Activated naive CD8-positive, alpha-beta T cell treated with anti-CD3 and anti-CD28 coated beads, Interleukin-2, amount 50 U/mL, for 16 hours (primary cell): Measurements from ENCODE around the gene PFDN2.

Source experiments
- DNase-seq: peaks from one replicate; pipeline ENCODE4 v3.0.0-alpha.2; 2020; ENCODE audit warnings: low read depth, low spot score

The PFDN2 gene, protein sequence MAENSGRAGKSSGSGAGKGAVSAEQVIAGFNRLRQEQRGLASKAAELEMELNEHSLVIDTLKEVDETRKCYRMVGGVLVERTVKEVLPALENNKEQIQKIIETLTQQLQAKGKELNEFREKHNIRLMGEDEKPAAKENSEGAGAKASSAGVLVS

DNA sequence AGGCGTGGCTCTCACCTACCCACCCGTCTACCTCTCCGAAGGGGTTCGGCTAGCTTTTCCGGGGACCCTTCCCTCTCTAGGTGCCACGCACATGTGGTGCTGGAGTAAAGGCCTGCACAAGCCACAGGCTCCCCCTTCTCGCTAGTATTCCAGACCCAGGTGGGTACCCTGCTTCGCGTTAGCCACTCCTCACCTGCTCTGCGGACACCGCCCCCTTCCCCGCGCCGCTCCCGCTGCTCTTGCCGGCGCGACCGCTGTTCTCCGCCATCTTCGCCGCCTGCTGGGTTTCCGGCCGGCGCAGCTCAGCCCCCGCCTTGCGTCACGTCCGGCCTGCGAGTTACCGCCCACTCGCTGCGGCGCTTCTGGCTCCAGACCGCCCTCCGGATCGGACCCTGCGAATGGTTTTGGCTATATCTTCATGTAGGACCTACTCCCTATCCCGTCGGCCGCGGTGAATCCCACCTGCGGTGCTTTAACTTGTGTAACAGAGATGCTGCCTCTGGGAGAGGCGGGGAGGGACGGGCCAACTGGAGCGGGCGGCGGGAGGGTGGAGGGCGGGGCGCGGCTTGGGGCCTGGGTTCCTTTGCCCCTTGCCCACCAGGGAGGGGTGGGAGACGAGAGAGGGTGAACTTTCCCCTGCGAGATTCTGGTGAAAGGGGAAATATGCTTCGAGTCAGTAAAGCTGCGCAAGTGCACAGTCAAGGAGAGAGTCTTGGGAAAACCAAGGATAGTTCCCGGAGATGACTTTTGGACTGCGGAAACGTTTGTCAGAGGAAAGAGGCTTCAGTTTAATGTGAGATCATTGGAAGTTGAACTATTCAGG, at the start of gene PFDN2, which contains the start of gene NIT1:
Gene PFDN2 (minus strand): TSS at position 279 of the 823 bp plus-strand sequence. CDS start 11 bp downstream, at position 268.
Gene NIT1 (plus strand): TSS at position 347 of the 823 bp plus-strand sequence. CDS start 72 bp downstream, at position 419.
- DNase-seq = peak; percentile 66

DNA sequence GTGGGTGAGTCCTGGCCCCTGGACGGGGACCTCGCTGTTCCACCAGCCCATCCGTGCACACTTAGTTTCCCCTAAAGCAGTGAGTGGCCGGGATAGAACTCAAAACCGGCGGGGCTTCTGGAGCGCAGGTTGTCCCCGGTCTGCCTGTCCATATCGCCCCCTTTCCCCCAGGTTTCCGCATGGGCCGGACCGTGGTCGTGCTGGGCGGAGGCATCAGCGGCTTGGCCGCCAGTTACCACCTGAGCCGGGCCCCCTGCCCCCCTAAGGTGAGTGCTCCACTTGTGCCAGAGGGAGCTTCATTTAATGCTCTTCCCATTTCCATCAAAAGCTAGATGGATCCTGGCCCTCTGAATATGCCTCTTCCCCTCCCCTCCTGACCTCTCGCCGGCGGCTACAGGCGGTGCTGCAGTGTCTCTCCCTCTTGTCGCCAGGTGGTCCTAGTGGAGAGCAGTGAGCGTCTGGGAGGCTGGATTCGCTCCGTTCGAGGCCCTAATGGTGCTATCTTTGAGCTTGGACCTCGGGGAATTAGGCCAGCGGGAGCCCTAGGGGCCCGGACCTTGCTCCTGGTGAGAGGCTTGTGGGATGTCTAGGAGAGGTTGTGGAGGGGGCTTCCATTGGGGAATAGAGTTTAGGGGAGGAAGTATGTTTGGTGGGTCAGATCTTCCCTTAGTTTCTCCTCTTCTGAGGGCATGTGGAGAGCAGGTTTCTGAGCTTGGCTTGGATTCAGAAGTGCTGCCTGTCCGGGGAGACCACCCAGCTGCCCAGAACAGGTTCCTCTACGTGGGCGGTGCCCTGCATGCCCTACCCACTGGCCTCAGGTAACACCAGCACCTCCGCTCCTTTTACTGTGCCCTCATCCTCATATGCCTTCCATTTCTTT, 49.1 kb upstream of the PFDN2 start:
- no peak for DNase-seq

DNA sequence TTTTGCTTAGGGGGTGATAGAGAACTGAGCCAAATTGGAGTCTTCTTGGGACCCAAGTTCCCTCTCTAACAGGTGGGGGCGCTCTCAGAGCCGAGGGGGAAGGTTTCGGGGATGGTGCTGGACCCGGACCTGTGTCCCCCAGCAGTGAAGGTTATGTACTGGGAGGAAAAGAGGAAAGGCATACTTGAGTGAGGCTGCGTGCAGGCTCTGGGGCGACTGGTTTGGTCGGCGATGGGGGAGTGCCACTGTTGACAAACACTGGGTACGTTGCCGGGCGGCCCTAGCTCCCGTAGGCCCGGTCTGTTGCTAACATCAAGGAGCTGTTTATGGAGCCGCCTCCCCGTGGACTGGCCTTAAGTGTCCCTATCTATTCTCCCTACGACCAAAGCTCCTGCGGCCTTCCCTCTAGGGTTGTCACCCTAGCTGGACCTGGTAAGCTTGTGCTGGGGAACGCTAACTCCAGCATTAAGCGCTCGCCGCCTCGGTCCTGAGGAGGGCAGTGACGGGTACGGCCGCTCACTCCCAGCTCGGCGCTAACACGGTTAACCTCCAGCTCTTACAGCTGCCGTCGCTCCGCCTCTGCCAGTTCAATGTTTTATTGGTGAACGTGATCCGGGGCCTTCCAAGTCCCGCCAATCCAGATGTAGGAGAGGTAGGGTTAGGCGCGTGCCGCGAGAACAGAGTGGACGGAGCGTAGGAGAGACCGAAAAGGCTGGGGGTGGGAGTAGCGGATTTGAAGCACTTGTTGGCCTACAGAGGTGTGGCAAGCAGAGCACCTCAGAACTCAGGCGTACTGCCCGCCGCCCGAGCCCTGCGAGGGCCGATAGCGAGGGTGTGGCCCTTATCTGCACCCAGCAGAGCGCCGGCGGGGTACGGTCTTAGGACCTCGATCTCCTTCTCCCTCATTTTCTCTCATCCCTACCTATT, 48.2 kb upstream of the PFDN2 start, which contains the start of gene PPOX:
Gene PPOX (plus strand): TSS at position 685 of the 927 bp plus-strand sequence. CDS start 422 bp downstream, outside the sequence.
- DNase-seq = peak; percentile 77

DNA sequence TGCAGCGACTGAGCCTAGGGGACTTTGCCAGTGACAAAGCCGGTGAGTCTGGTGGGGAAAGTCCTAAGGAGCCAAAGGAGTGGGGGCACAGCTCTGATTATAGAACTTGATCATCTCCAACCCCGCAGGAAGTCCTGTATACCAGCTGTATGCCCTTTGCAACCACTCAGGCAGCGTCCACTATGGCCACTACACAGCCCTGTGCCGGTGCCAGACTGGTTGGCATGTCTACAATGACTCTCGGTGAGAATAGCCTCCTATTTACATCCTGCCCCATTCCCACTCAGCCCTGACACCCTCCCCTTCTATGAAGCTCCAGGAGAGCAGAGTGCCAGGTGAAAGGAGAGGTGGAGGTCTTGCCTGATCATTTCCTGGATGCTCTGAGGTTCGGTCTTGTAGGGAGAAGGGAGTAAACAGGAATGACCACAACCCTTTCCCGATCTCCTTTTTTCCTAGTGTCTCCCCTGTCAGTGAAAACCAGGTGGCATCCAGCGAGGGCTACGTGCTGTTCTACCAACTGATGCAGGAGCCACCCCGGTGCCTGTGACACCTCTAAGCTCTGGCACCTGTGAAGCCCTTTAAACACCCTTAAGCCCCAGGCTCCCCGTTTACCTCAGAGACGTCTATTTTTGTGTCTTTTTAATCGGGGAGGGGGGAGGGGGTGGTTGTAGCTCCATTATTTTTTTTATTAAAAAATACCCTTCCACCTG, 47.2 kb upstream of the PFDN2 start:
- DNase-seq = no peak

DNA sequence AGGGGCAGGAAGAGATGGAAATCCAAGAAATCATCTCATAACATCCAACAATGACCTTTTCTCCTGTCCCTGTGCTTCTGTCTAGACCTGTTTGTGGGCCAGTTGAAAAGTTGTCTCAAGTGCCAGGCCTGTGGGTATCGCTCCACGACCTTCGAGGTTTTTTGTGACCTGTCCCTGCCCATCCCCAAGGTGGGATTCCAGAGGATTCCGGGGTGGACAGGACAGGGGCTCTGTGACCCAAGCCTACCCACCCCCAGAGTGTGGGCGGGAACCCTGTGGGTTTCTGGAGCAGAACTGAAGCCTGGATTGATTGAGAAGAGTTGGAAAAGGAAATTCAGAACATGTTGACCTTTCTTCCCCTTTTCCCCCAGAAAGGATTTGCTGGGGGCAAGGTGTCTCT, 46.0 kb upstream of the PFDN2 start:
- DNase-seq = no peak

DNA sequence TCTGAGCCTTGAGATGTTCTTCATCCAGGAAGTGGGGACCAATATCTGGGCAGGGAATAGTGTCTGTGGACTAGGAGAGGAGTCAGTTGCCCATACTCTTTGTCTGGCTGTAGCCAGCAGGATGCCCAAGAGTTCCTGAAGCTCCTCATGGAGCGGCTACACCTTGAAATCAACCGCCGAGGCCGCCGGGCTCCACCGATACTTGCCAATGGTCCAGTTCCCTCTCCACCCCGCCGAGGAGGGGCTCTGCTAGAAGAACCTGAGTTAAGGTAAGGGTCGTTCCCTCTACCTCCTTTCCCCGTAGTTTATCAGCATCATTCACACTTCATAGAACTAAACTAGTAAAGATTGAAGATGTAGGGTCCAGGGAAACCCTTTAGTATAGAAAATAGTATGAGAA, 45.0 kb upstream of the PFDN2 start:
- no peak for DNase-seq

DNA sequence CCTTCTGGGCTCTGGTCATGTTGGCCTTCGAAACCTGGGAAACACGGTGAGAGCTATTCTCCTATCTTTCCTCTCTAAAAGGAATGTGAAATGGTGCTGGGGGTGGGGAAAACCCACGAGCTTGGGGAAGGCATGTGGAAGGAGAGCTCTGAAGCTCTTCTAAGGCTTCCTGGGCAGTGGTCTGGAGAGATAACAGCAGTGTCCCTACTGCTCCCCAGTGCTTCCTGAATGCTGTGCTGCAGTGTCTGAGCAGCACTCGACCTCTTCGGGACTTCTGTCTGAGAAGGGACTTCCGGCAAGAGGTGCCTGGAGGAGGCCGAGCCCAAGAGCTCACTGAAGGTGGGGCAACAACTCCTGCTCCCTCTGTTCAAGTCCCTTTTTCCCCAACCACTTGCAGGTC, 44.2 kb upstream of the PFDN2 start:
- no peak for DNase-seq

DNA sequence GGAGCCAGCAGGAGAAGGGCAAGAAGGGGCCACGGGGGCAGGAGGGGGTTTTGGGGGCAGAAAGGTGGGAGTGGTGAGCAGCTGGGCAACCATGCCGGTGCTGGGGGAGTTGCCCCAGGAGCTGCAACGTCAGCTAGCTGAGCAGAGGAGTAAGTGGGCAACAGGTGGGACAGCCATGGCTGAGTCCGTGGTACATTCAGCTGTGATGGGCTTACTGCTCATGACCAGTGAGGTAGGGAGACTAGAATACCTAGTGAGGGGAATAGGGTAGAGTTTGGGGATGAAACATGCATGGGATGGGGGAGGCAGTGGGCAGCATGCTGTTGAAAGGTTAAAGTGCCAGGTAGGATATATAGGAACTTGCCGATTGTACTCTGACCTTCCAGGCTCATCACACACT, 43.8 kb upstream of the PFDN2 start:
- DNase-seq = no peak

DNA sequence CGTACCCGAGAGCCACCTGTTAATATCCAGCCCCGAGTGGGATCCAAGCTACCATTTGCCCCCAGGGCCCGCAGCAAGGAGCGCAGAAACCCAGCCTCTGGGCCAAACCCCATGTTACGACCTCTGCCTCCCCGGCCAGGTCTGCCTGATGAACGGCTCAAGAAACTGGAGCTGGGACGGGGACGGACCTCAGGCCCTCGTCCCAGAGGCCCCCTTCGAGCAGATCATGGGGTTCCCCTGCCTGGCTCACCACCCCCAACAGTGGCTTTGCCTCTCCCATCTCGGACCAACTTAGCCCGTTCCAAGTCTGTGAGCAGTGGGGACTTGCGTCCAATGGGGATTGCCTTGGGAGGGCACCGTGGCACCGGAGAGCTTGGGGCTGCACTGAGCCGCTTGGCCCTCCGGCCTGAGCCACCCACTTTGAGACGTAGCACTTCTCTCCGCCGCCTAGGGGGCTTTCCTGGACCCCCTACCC, 42.9 kb upstream of the PFDN2 start:
- DNase-seq = no peak

DNA sequence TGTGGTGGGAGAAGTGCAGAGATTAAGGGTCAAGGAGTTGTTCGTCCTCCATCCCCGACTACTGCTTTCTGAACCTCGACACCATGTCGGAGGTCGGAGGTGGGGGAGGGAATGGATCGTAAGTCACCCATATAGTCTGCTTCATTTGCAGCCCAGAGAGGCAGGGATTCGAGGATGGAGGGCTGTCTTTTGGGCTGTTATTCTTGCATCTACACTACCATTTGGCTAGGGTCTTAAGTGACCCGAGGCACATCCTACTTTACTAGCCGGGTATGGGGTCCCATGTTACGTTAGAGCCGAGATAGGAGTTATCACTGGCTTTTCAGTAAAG, 42.0 kb upstream of the PFDN2 start:
- no peak for DNase-seq

DNA sequence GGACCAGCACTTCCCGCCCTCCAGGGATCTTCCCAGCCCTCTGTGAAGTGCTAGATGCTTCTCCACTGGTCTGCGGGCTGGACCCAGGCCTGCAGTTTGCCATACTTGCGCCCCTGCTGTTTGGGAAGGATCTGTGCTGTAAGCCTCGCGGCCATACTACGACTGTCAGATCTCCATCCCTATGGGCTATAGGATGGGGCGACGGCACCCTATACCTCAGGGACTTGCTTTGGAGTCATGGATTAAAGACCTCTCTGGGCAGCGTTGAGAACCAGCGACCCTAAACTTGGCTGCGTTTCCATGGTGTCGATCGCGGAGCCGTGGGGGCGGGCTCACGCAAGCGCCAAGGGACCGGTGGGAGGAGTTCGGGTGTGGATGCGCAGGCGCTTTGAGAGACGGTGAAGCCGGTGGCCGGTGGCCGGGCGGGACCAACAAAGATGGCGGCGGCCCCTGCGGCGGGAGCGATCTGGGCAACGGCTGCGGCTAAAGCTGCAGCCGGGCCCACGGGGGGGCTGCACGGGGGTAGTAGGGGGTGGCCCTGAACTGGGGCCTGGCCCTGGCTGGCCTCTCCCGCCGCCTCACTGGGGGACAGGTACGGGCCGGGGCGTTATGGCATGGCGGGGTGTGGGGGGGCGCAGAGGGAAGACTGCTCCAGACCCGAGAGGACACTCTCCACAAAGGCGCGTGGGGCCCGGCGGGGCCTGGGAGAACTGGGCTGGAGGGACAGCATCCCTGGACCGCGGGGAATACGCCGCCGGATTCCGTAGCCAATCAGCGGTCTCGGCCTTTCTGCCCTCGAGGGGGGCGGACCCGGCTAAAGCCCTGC, 41.5 kb upstream of the PFDN2 start, which contains the start of gene USP21:
Gene USP21 (plus strand): TSS at position 414 of the 826 bp plus-strand sequence. CDS start 1,141 bp downstream, outside the sequence.
- peak; percentile 77 for DNase-seq

DNA sequence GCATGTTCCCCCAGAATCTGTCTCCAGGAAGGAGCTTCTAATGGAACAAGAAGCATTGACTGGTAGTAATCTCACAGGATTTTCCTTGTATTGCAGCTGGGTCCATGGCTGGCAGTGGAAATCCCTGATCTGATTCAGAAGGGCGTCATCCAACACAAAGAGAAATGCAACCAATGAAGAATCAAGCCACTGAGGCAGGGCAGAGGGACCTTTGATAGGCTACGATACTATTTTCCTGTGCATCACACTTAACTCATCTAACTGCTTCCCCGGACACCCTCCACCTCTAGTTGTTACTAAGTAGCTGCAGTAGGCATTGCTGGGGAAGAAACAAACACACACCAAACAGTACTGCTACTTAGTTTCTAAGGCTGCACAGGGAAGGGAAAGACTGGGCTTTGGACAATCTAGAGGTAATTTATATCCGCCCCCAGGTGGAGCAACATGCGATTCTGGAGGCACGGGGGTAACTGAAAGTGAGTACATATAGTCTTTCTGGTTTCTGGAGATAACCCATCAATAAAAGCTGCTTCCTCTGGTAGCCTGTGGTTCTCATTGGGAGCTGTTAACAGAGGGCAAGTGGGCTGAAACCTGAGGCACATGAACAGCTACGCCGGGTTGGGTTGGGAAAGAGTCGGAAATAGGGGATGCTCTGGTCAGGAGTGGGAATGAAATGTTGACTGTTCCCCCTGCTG, 40.6 kb upstream of the PFDN2 start:
- no peak for DNase-seq

DNA sequence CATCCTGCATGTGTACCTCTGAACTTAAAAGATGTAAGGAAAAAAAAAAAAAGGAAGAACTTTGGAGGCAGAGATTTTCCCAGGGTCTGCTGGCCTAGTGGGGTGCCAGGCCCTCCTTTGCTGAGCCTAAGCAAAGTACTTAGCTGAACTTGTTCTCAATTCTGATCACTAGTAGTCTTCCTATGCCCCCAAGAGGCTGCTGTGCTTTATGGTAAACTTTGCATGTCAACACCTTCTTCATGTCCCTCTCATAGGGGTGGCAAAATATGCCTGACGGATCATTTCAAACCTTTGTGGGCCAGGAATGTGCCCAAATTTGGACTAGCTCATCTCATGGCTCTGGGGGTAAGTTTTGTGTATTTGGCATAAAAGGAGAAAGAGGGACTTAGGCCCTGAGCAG, 40.0 kb upstream of the PFDN2 start:
- no peak for DNase-seq

DNA sequence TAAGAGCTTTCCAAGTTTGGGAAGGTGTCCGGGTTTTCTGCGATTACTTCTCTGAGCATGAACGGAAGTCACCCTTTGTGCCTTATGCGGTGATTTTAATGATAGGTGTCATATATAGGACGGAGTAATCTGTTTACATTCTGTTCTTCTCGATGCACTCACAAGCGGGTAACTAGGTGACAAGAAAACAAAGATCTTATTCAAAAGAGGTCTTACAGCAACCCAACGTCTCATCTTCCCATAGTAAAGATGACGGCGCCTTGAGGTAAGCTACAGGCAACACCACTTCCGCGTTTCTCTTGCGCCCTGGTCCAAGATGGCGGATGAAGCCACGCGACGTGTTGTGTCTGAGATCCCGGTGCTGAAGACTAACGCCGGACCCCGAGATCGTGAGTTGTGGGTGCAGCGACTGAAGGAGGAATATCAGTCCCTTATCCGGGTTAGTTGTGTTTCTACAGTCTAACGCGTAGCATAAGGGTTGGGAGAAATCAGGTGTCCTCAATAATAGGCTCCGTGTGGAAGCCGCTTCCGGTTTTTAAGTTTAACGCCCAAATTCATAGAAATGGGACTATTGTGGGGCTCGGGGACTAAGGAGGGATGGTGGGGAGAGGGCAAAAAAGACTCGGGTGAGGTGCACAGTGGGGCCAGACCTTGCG, 36.0 kb upstream of the PFDN2 start, which contains the start of gene UFC1:
Gene UFC1 (plus strand): TSS at position 297 of the 656 bp plus-strand sequence. CDS start 20 bp downstream, at position 317.
- DNase-seq = peak; percentile 54

DNA sequence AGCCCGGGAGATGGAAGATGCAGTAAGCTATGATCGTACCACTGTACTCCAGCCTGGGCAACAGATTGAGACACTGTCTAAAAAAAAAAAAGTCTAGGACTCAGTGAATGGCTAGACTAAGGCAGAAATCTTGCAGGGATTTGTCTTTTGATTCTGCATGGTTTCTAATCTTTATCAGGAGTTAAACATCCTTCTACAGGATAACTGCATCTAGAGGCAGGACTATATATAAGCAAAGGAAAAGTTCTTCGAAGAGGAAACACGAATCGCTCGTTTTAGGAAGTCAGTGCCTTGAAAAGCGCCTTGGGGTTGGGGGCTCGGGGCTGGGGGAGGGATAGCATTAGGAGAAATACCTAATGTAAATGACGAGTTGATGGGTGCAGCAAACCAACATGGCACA, 35.3 kb upstream of the PFDN2 start:
- no peak for DNase-seq

DNA sequence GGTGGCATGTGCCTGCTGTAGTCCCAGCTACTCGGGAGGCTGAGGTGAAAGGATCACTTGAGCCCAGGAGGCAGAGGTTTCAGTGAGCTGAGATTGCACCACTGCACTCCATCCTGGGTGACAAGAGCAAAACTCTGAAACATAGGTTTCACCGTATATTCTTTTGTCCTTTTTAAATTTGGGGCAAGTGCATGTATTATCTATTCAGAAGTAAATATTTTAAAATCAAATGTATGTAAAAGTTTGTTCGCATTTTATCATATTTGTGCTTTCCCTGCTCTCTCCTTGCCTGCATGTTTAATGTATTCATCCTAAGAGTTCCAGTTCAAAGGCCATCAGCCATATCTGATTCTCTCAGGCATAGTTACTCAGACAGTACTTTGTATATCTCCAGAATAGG, 28.0 kb upstream of the PFDN2 start:
- DNase-seq = no peak

DNA sequence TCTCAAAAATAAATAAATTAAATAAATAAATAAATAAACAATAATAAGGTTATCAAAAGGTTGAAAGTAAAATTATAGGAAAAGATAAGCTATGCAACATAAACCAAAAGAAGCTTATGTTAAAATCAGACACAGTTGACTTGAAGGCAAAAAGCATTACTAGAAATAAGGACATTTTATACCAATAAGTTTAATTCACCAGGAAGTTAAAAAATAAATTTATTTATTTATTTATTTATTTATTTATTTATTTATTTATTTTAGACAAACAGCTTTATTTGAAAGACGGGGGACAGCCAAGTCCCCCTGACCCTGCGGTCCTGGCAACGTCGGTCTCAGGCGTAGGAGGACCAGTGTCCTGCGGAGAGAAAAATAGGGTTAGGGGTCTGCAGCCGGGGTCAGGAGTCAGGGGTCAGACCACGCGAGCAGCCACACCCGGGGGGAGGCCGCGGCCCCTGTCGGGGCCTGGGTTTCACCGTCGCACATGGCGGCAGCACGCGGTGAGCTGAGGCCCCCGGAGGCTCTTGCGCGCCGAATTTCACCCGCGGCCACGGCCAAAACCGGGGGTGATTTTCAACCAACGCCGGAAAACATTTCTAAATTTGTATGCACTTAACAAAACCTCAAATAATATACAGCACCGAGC, 23.0 kb upstream of the PFDN2 start:
- no peak for DNase-seq
